Keratinocyte (primary cell): Measurements from ENCODE around the gene CKAP2L. TPM values are rescaled to one million over a fixed set of nuclear protein-coding genes. Genes with fewer than 3 reads are reported as not detected.

Source experiments
- DNase-seq: peaks from one replicate; pipeline ENCODE4 v3.0.0-alpha.2; 2011; ENCODE audit warnings: low read depth, missing footprints, low spot score
- FAIRE-seq: peaks from 2 replicates; lab custom pipeline; 2011; peaks lifted over from hg19 to GRCh38; lab: Jason Lieb, UNC
- H2AFZ ChIP-seq: 2 replicates; pipeline ENCODE4 v1.6.0; 2012; ENCODE audit warnings: low read length, control low read depth, inconsistent platforms; ENCODE audit not compliant: control insufficient read depth
- H3K27ac ChIP-seq: 2 replicates; pipeline ENCODE4 v1.5.1; 2011; ENCODE audit warnings: low read length; ENCODE audit not compliant: control insufficient read depth, insufficient read depth
- H3K27me3 ChIP-seq: 3 replicates; pipeline ENCODE4 v1.6.0; 2011; ENCODE audit warnings: low read length; ENCODE audit not compliant: control insufficient read depth, insufficient read depth; ENCODE audit errors: extremely low read depth
- H3K36me3 ChIP-seq, 2 experiments: 2 replicates in 1 of 2; 3 replicates in 1 of 2; pipeline ENCODE4 v1.5.1; 2011; ENCODE audit warnings: low read length in 2 of 2, mild to moderate bottlenecking in 1 of 2; ENCODE audit not compliant: control insufficient read depth in 2 of 2, insufficient read depth in 2 of 2; ENCODE audit errors: extremely low read depth in 1 of 2
- H3K4me1 ChIP-seq: 3 replicates; pipeline ENCODE4 v1.5.1; 2011; ENCODE audit warnings: low read length; ENCODE audit not compliant: control insufficient read depth, insufficient read depth; ENCODE audit errors: extremely low read depth
- H3K4me2 ChIP-seq: 3 replicates; pipeline ENCODE4 v1.6.0; 2011; ENCODE audit warnings: low read depth, low read length; ENCODE audit not compliant: control insufficient read depth, insufficient read depth; ENCODE audit errors: extremely low read depth
- H3K4me3 ChIP-seq, 3 experiments: fragments of 200-600 bp in 1 of 3; sonication (generic) in 1 of 3; 2 replicates in 2 of 3; 3 replicates in 1 of 3; pipeline ENCODE4 v1.5.1; 2011 to 2016; ENCODE audit warnings: low read length in 3 of 3, mild to moderate bottlenecking in 3 of 3, control low read depth in 2 of 3, inconsistent platforms in 1 of 3, low read depth in 1 of 3, mixed read lengths in 1 of 3, mixed run types in 1 of 3, moderate library complexity in 1 of 3; ENCODE audit not compliant: control insufficient read depth in 2 of 3, insufficient read depth in 2 of 3; ENCODE audit errors: extremely low read depth in 1 of 3
- H3K79me2 ChIP-seq: 2 replicates; pipeline ENCODE4 v1.6.0; 2012; ENCODE audit warnings: low read length; ENCODE audit not compliant: control insufficient read depth, insufficient read depth
- H3K9ac ChIP-seq: 3 replicates; pipeline ENCODE4 v1.6.0; 2011; ENCODE audit warnings: low read length; ENCODE audit not compliant: control insufficient read depth, insufficient read depth; ENCODE audit errors: extremely low read depth
- H3K9me1 ChIP-seq: 3 replicates; pipeline ENCODE4 v1.6.0; 2011; ENCODE audit warnings: low read length; ENCODE audit not compliant: control insufficient read depth, insufficient read depth; ENCODE audit errors: extremely low read depth
- H3K9me3 ChIP-seq: 2 replicates; pipeline ENCODE4 v1.5.1; 2012; ENCODE audit warnings: low read depth, low read length; ENCODE audit not compliant: control insufficient read depth
- H4K20me1 ChIP-seq: 3 replicates; pipeline ENCODE4 v1.6.0; 2011; ENCODE audit warnings: low read length; ENCODE audit not compliant: control insufficient read depth, insufficient read depth; ENCODE audit errors: extremely low read depth
- EZH2 ChIP-seq: IDR thresholded peaks from one replicate; pipeline ENCODE4 v1.6.1; 2012; ENCODE audit warnings: inconsistent platforms, mild to moderate bottlenecking, low read length, moderate library complexity
- dilution Hi-C: fragments of 300-500 bp; cut with MboI; formaldehyde crosslinking; loops from one replicate; pipeline ENCODE4 v1.7.0; 2020; ENCODE audit warnings: low sequenced_read_pairs; ENCODE audit not compliant: extremely low pct_ligation_motif_present
- polyA plus RNA-seq, 5 experiments: library from polyadenylated mRNA; depleted of rRNA in 3 of 5; stranded (reverse) in 3 of 5; stranded (forward) in 1 of 5; unstranded in 1 of 5; fragments of >200 nt; gene quantifications; 1 replicate in 1 of 5; 2 replicates in 3 of 5; 3 replicates in 1 of 5; pipeline versions ENCODE4 v1.2.1 to v1.2.3, GENCODE V29; 2011 to 2012; ENCODE audit warnings: missing spikeins in 2 of 5, low read depth in 1 of 5, low replicate concordance in 1 of 5
- TF ChIP-seq, protein P1 (sequence below), 3 experiments: IDR thresholded peaks in 1 of 3; conservative IDR thresholded peaks in 1 of 3; optimal IDR thresholded peaks in 1 of 3; 2 replicates in 2 of 3; 3 replicates in 1 of 3; pipeline versions ENCODE3 to v1.5.1; 2011; ENCODE audit warnings: low read length in 3 of 3, mild to moderate bottlenecking in 3 of 3, moderate library complexity in 2 of 3, control low read depth in 1 of 3, inconsistent platforms in 1 of 3; ENCODE audit not compliant: insufficient read depth in 2 of 3; ENCODE audit errors: extremely low read depth in 1 of 3

Gene CKAP2L
- polyA plus RNA-seq, 1 donor (not counting 4 experiments of a cell fraction or from before 2014, with no cell fraction given), result 10.9 TPM

DNA sequence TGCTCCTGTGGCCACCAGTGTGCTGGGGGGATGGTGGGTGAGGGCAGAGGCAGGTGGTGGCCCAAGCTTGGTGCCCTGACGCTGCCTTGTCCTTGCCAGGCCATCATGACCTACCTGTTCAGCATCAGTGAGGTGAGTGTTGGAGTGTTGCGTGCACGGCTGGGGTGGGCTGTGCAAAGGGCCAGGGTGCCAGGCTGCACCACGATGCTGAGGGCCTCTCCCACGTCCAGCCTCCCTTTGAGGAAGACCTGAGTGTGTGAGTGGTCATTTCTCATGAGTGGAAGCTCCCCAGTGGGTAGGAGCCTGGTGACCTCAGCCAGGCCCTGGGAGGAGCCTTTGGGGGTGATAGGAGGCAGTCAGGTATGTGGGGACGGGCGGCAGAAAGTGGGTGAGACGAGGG is 40.4 kb downstream of the CKAP2L start:
- TF ChIP-seq EZH2, result no peak
- TF ChIP-seq, protein P1, sequence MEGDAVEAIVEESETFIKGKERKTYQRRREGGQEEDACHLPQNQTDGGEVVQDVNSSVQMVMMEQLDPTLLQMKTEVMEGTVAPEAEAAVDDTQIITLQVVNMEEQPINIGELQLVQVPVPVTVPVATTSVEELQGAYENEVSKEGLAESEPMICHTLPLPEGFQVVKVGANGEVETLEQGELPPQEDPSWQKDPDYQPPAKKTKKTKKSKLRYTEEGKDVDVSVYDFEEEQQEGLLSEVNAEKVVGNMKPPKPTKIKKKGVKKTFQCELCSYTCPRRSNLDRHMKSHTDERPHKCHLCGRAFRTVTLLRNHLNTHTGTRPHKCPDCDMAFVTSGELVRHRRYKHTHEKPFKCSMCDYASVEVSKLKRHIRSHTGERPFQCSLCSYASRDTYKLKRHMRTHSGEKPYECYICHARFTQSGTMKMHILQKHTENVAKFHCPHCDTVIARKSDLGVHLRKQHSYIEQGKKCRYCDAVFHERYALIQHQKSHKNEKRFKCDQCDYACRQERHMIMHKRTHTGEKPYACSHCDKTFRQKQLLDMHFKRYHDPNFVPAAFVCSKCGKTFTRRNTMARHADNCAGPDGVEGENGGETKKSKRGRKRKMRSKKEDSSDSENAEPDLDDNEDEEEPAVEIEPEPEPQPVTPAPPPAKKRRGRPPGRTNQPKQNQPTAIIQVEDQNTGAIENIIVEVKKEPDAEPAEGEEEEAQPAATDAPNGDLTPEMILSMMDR (optimal IDR thresholded peaks at IDR 0.05 in 1 of 3, IDR thresholded peaks at IDR 0.05 in 1 of 3, conservative IDR thresholded peaks at IDR 0.05 in 1 of 3; ENCODE audit: extremely low read depth in 1 of 3, insufficient read depth in 2 of 3, low read length in 3 of 3), result no peak
- no peak overlapping the region for H3K4me2 ChIP-seq
- FAIRE-seq (no peak), DNase-seq (no peak)
- H3K36me3 ChIP-seq, result no peaks in the 10 kb centered on the region
- no peaks in the 10 kb centered on the region for H3K27me3 ChIP-seq
- H3K9me3 ChIP-seq, result no peaks in the 10 kb centered on the region
- no peaks in the 10 kb centered on the region for H3K79me2 ChIP-seq
- H3K27ac ChIP-seq, result no peak overlapping the region
- no peak overlapping the region for H3K4me3 ChIP-seq
- no peaks in the 10 kb centered on the region for H3K9me1 ChIP-seq
- no peak overlapping the region for H2AFZ ChIP-seq
- no peak overlapping the region for H3K9ac ChIP-seq
- H4K20me1 ChIP-seq, result no peaks in the 10 kb centered on the region
- dilution Hi-C loops, result no loop called here
- H3K4me1 ChIP-seq, result peaks cover 13% of the 10 kb centered on the region

DNA sequence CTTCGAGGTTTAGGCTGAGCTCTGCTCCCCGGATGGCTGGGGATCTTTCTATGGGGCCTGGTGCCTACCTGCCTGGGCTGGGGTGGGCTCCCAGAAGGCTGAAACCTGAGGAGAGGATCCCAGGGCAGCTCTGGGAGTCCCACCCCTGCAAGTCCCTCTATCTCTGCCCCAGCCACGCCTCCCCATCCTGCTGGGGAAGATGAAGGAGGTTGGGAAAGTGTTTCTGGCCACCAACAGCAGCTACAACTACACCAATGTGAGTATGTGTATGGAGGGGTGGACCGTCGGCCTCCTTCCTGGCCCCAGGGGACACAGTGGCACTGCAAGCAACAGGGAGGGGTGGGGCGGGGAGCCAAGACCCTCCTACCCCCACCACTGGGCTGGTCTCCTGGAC is 40.9 kb downstream of the CKAP2L start:
- Histone ChIP-seq H2AFZ (no peak overlapping the region), H3K4me3 (no peak overlapping the region), H3K36me3 (no peaks in the 10 kb centered on the region), H3K79me2 (no peaks in the 10 kb centered on the region), H3K27ac (no peak overlapping the region), H3K9ac (no peak overlapping the region), H3K27me3 (no peaks in the 10 kb centered on the region), H3K4me1 (peaks cover 13% of the 10 kb centered on the region), H4K20me1 (no peaks in the 10 kb centered on the region), H3K9me1 (no peaks in the 10 kb centered on the region), H3K9me3 (no peaks in the 10 kb centered on the region), H3K4me2 (no peak overlapping the region)
- TF ChIP-seq EZH2, result no peak
- TF ChIP-seq, protein P1 (optimal IDR thresholded peaks at IDR 0.05 in 1 of 3, IDR thresholded peaks at IDR 0.05 in 1 of 3, conservative IDR thresholded peaks at IDR 0.05 in 1 of 3; ENCODE audit: extremely low read depth in 1 of 3, insufficient read depth in 2 of 3, low read length in 3 of 3), result no peak
- FAIRE-seq (no peak), DNase-seq (no peak)
- dilution Hi-C loops, result no loop called here
